ENCODE data around the gene TENM3. TPM values are rescaled to one million over a fixed set of nuclear protein-coding genes. Genes with fewer than 3 reads are reported as not detected.

The TENM3 gene
- total and polyA plus RNA-seq, 2 donors (not counting 3 experiments of a cell fraction or from before 2014, with no cell fraction given), result 3.2 to 6.2 TPM

GRCh38 chr4:182267048-182267447 lies 23.8 kb downstream of the TENM3 start:
- Histone ChIP-seq H3K4me1 (ENCODE audit: control insufficient read depth, extremely low read depth, insufficient read depth, low read length) (no peaks in the 10 kb centered on the region), H3K79me2 (ENCODE audit: control insufficient read depth, insufficient read depth, low read length) (no peaks in the 10 kb centered on the region), H4K20me1 (replicated peaks; ENCODE audit: control insufficient read depth, extremely low read depth, insufficient read depth, low read length) (no peaks in the 10 kb centered on the region), H3K4me2 (ENCODE audit: insufficient read depth, low read length) (no peak overlapping the region), H3K9me1 (replicated peaks; ENCODE audit: control insufficient read depth, extremely low read depth, insufficient read depth, low read length) (no peaks in the 10 kb centered on the region), H2AFZ (ENCODE audit: low read depth, low read length) (no peak overlapping the region), H3K4me3 (replicated peaks in 1 of 3; ENCODE audit: insufficient read depth in 1 of 3, low read depth in 1 of 3, low read length in 3 of 3) (no peak overlapping the region), H3K9me3 (replicated peaks; ENCODE audit: control insufficient read depth, insufficient read depth, low read length) (no peaks in the 10 kb centered on the region), H3K27ac (ENCODE audit: insufficient read depth, low read depth, low read length) (no peak overlapping the region), H3K36me3 (ENCODE audit: control insufficient read depth in 2 of 2, extremely low read depth in 1 of 2, insufficient read depth in 2 of 2, low read length in 2 of 2) (no peaks in the 10 kb centered on the region), H3K27me3 (ENCODE audit: control insufficient read depth in 2 of 2, insufficient read depth in 2 of 2, low read length in 2 of 2) (no peaks in the 10 kb centered on the region), H3K9ac (replicated peaks; ENCODE audit: extremely low read depth, insufficient read depth, low read length) (no peak overlapping the region)
- FAIRE-seq, result no peak
- TF ChIP-seq GATA2 (IDR thresholded peaks at IDR 0.05; ENCODE audit: insufficient read depth, insufficient read length, low read depth, low read length) (no peak), MAX (IDR thresholded peaks at IDR 0.05; ENCODE audit: insufficient read depth, insufficient read length) (no peak), POLR2A (IDR thresholded peaks at IDR 0.05; ENCODE audit: low read depth, low read length) (no peak), FOS (IDR thresholded peaks at IDR 0.05; ENCODE audit: borderline replicate concordance, insufficient read depth, low read length) (no peak), POLR2AphosphoS5 (IDR thresholded peaks at IDR 0.05; ENCODE audit: insufficient read depth, low read depth, low read length) (no peak)
- DNase-seq (ENCODE audit: low read depth, low spot score), result no peak
- intact Hi-C loops (cut with micrococcal nuclease), result no loop called here
- dilution Hi-C loops (cut with MboI; ENCODE audit: extremely low pct_ligation_motif_present, low sequenced_read_pairs), result no loop called here
- no TSS peak for BruUV-seq (replicated peaks)
- ChIA-PET POLR2A (no interaction called here), CTCF (no interaction called here)

GRCh38 chr4:182268966-182269365 lies 25.8 kb downstream of the TENM3 start:
- H3K27ac ChIP-seq (ENCODE audit: insufficient read depth, low read depth, low read length), result no peak overlapping the region
- no peak overlapping the region for H3K4me3 ChIP-seq (replicated peaks in 1 of 3; ENCODE audit: insufficient read depth in 1 of 3, low read depth in 1 of 3, low read length in 3 of 3)
- BruUV-seq (replicated peaks), result no TSS peak
- DNase-seq (ENCODE audit: low read depth, low spot score), result no peak
- H3K79me2 ChIP-seq (ENCODE audit: control insufficient read depth, insufficient read depth, low read length), result no peaks in the 10 kb centered on the region
- no peaks in the 10 kb centered on the region for H3K4me1 ChIP-seq (ENCODE audit: control insufficient read depth, extremely low read depth, insufficient read depth, low read length)
- no peaks in the 10 kb centered on the region for H3K36me3 ChIP-seq (ENCODE audit: control insufficient read depth in 2 of 2, extremely low read depth in 1 of 2, insufficient read depth in 2 of 2, low read length in 2 of 2)
- no peak for FAIRE-seq
- H2AFZ ChIP-seq (ENCODE audit: low read depth, low read length), result no peak overlapping the region
- ChIA-PET CTCF (no interaction called here), POLR2A (no interaction called here)
- no peak overlapping the region for H3K4me2 ChIP-seq (ENCODE audit: insufficient read depth, low read length)
- no peak for TF ChIP-seq POLR2A (IDR thresholded peaks at IDR 0.05; ENCODE audit: low read depth, low read length)
- TF ChIP-seq MYC (IDR thresholded peaks at IDR 0.05; ENCODE audit: low read depth, low read length), result no peak
- H3K27me3 ChIP-seq (ENCODE audit: control insufficient read depth in 2 of 2, insufficient read depth in 2 of 2, low read length in 2 of 2), result no peaks in the 10 kb centered on the region
- no peaks in the 10 kb centered on the region for H3K9me3 ChIP-seq (replicated peaks; ENCODE audit: control insufficient read depth, insufficient read depth, low read length)
- no peaks in the 10 kb centered on the region for H3K9me1 ChIP-seq (replicated peaks; ENCODE audit: control insufficient read depth, extremely low read depth, insufficient read depth, low read length)
- dilution Hi-C loops (cut with MboI; ENCODE audit: extremely low pct_ligation_motif_present, low sequenced_read_pairs) (no loop called here), intact Hi-C loops (cut with micrococcal nuclease) (no loop called here)
- H4K20me1 ChIP-seq (replicated peaks; ENCODE audit: control insufficient read depth, extremely low read depth, insufficient read depth, low read length), result no peaks in the 10 kb centered on the region
- H3K9ac ChIP-seq (replicated peaks; ENCODE audit: extremely low read depth, insufficient read depth, low read length), result no peak overlapping the region
